K562 (cell line): ENCODE data around the gene IGSF10. TPM values are rescaled to one million over a fixed set of nuclear protein-coding genes. Genes with fewer than 3 reads are reported as not detected.

Experiments
- ATAC-seq: fragments of 200-7000 bp; cut with Tn5 transposase; 3 replicates; pipeline ENCODE4 v1.9.1; 2020; ENCODE audit warnings: moderate library complexity
- BruUV-seq: library from RNA; stranded (reverse); fragments of 400-500 nt; replicated peaks from 2 replicates; lab custom pipeline; 2021; lab: Mats Ljungman, UMichigan
- CTCF ChIA-PET: fragments of 300-600 bp; formaldehyde crosslinking; extraction: SDS; loops from one replicate; lab custom pipeline; 2021; ENCODE audit warnings: low intra/inter-chr PET ratio; lab: Yijun Ruan, JAX
- POLR2A ChIA-PET: fragments of 300-600, 350-650 bp; sonication (Branson Sonifier 250); formaldehyde crosslinking; extraction: SDS; loops from one replicate; lab custom pipeline; 2021; ENCODE audit warnings: antibody characterized with exemption, inconsistent platforms; lab: Yijun Ruan, JAX
- DNase-seq, 4 experiments: peaks; one replicate each; pipeline versions ENCODE4 v3.0.0 to v3.0.0-alpha.2; 2011 to 2018; ENCODE audit warnings: low spot score in 3 of 4, mixed read lengths in 3 of 4; ENCODE audit errors: extremely low read depth in 1 of 4
- FAIRE-seq: peaks from 2 replicates; lab custom pipeline; 2011; peaks lifted over from hg19 to GRCh38; lab: Jason Lieb, UNC
- H2AFZ ChIP-seq: 2 replicates; pipeline ENCODE4 v1.6.0; 2011; ENCODE audit warnings: low read depth, low read length, control low read depth, inconsistent platforms
- H3K27ac ChIP-seq: fragments of 200-600 bp; 3 replicates; pipeline ENCODE4 v1.8.0; 2011; ENCODE audit warnings: low read depth, mild to moderate bottlenecking, control low read depth, inconsistent platforms, low read length, moderate library complexity, mixed read lengths; ENCODE audit errors: extremely low read depth
- H3K27me3 ChIP-seq, 2 experiments: fragments of 300-600 bp in 1 of 2; 2 replicates in 1 of 2; 3 replicates in 1 of 2; pipeline versions ENCODE4 v1.6.0 to v1.8.0; 2011; ENCODE audit warnings: inconsistent platforms in 2 of 2, low read length in 2 of 2, mild to moderate bottlenecking in 1 of 2, mixed read lengths in 1 of 2, moderate library complexity in 1 of 2; ENCODE audit not compliant: control insufficient read depth in 2 of 2, insufficient read depth in 2 of 2
- H3K36me3 ChIP-seq: fragments of 300-600 bp; 3 replicates; pipeline ENCODE4 v1.8.0; 2011; ENCODE audit warnings: mild to moderate bottlenecking, low read length, inconsistent platforms; ENCODE audit not compliant: control insufficient read depth, insufficient read depth
- H3K4me1 ChIP-seq, 2 experiments: fragments of 200-600 bp in 1 of 2; replicated peaks in 1 of 2; 2 replicates in 1 of 2; 3 replicates in 1 of 2; pipeline versions ENCODE4 v1.5.1 to v1.8.0; 2011; ENCODE audit warnings: inconsistent platforms in 2 of 2, low read length in 2 of 2, mild to moderate bottlenecking in 1 of 2, mixed read lengths in 1 of 2, moderate library complexity in 1 of 2; ENCODE audit not compliant: control insufficient read depth in 2 of 2, insufficient read depth in 2 of 2
- H3K4me2 ChIP-seq: 2 replicates; pipeline ENCODE4 v1.6.1; 2011; ENCODE audit warnings: low read length, control low read depth, inconsistent platforms, mixed read lengths; ENCODE audit not compliant: insufficient read depth
- H3K4me3 ChIP-seq: fragments of 200-600 bp; sonication (generic), shearing (Covaris generic); 2 replicates; pipeline ENCODE4 v1.5.1; 2016; ENCODE audit warnings: control low read depth, inconsistent platforms
- H3K79me2 ChIP-seq: fragments of 200-600 bp; 3 replicates; pipeline ENCODE4 v1.8.0; 2011; ENCODE audit warnings: low read length, inconsistent platforms; ENCODE audit not compliant: control insufficient read depth, insufficient read depth
- H3K9ac ChIP-seq, 2 experiments: 2 replicates each; pipeline versions ENCODE4 v1.6.0 to v1.6.1; 2011; ENCODE audit warnings: low read depth in 2 of 2, low read length in 2 of 2, control low read depth in 1 of 2, inconsistent platforms in 1 of 2, mild to moderate bottlenecking in 1 of 2, mixed read lengths in 1 of 2; ENCODE audit not compliant: insufficient read depth in 1 of 2
- H3K9me1 ChIP-seq: one replicate; pipeline ENCODE4 v1.6.0; 2011; ENCODE audit warnings: inconsistent platforms, mild to moderate bottlenecking, low read length, moderate library complexity; ENCODE audit not compliant: control insufficient read depth, insufficient read depth
- H3K9me3 ChIP-seq: replicated peaks from 2 replicates; pipeline ENCODE4 v1.5.1; 2011; ENCODE audit warnings: low read depth, low read length, inconsistent platforms; ENCODE audit not compliant: control insufficient read depth, insufficient read depth
- H4K20me1 ChIP-seq: replicated peaks from 2 replicates; pipeline ENCODE4 v1.6.1; 2011; ENCODE audit warnings: low read length, inconsistent platforms, mixed read lengths; ENCODE audit not compliant: control insufficient read depth, insufficient read depth
- BRF2 ChIP-seq: IDR thresholded peaks from 3 replicates; pipeline ENCODE4 v1.6.1; 2011; ENCODE audit warnings: borderline replicate concordance, mild to moderate bottlenecking; ENCODE audit not compliant: insufficient read length, insufficient read depth
- CHD4 ChIP-seq: fragments of 200-600 bp; sonication (generic); IDR thresholded peaks from 3 replicates; pipeline ENCODE4 v1.6.1; 2012; ENCODE audit warnings: low read depth, mild to moderate bottlenecking, mixed read lengths, low read length, inconsistent platforms; ENCODE audit not compliant: insufficient read depth, insufficient replicate concordance, poor library complexity, severe bottlenecking
- KLF1 ChIP-seq: fragments of 450-650 bp; IDR thresholded peaks from 2 replicates; pipeline ENCODE4 v1.6.1; 2016; ENCODE audit warnings: missing genetic modification characterization, missing compliant biosample characterization
- RAD21 ChIP-seq, 2 experiments: fragments of 250-450 bp in 1 of 2; fragments of 450-650 bp in 1 of 2; sonication (Bioruptor Pico) in 1 of 2; formaldehyde crosslinking in 1 of 2; IDR thresholded peaks in 1 of 2; conservative IDR thresholded peaks in 1 of 2; 2 replicates each; pipeline versions ENCODE4 v1.4.0 to v1.8.0; 2020 to 2022; ENCODE audit warnings: mild to moderate bottlenecking in 2 of 2, moderate library complexity in 1 of 2
- ZNF140 ChIP-seq: fragments of 250-450 bp; sonication (Bioruptor Pico); IDR thresholded peaks from 2 replicates; pipeline ENCODE4 v1.8.0; 2021; ENCODE audit warnings: moderate library complexity, mild to moderate bottlenecking, inconsistent platforms
- WGBS: fragments of 100-300 bp; shearing (Covaris generic); methylation state at CpG from one replicate; pipeline ENCODE4 v1.1.6; 2016; ENCODE audit warnings: low coverage, mixed read lengths; ENCODE audit not compliant: insufficient coverage; ENCODE audit errors: missing lambda C conversion rate; 5-methylcytosine and 5-hydroxymethylcytosine counted together
- in situ Hi-C: fragments of 300-500 bp; cut with MboI; formaldehyde crosslinking; loops from 4 replicates; pipeline ENCODE4 v1.15.0; 2018; ENCODE audit warnings: inconsistent platforms, mixed read lengths
- intact Hi-C: fragments of 100-400 bp; cut with micrococcal nuclease; formaldehyde crosslinking; loops from 2 replicates; pipeline ENCODE4 v1.14.2; 2022
- polyA plus RNA-seq, 8 experiments: library from polyadenylated mRNA; depleted of rRNA in 4 of 8; stranded (reverse) in 5 of 8; unstranded in 3 of 8; fragments of >200 nt; fragmentation: Nextera tagmentation in 2 of 8; fragmentation: Illumina TruSeq in 1 of 8; extraction: Ambion mirVana in 2 of 8; extraction: Trizol in 1 of 8; gene quantifications; 2 replicates each; pipeline versions ENCODE4 v1.2.1 to v1.2.3, GENCODE V29; 2011 to 2014; ENCODE audit warnings: inconsistent platforms in 1 of 8, missing spikeins in 1 of 8
- total RNA-seq, 7 experiments: library from RNA; depleted of rRNA in 6 of 7; stranded (reverse); fragments of >200 nt in 6 of 7; fragmentation: Illumina TruSeq in 2 of 7; extraction: Trizol in 2 of 7; gene quantifications; 2 replicates each; pipeline versions ENCODE4 v1.2.1 to v1.2.3, GENCODE V29; 2011 to 2021; ENCODE audit warnings: low replicate concordance in 1 of 7
- TF ChIP-seq, protein P1 (sequence below): sonication (generic); formaldehyde crosslinking; IDR thresholded peaks from 2 replicates; pipeline ENCODE4 v1.8.0; 2023; ENCODE audit warnings: missing genetic modification reagents, mild to moderate bottlenecking, borderline replicate concordance
- TF ChIP-seq, protein P2 (sequence below): fragments of 250-450 bp; sonication (Bioruptor Pico); IDR thresholded peaks from 2 replicates; pipeline ENCODE4 v1.9.0; 2021; ENCODE audit warnings: mild to moderate bottlenecking, inconsistent platforms

Gene IGSF10
- total and polyA plus RNA-seq, 9 of the 15 experiments (the other 6 are each of a cell fraction or from before 2014, with no cell fraction given): 0.11 to 1.2 (median 0.40) TPM

DNA sequence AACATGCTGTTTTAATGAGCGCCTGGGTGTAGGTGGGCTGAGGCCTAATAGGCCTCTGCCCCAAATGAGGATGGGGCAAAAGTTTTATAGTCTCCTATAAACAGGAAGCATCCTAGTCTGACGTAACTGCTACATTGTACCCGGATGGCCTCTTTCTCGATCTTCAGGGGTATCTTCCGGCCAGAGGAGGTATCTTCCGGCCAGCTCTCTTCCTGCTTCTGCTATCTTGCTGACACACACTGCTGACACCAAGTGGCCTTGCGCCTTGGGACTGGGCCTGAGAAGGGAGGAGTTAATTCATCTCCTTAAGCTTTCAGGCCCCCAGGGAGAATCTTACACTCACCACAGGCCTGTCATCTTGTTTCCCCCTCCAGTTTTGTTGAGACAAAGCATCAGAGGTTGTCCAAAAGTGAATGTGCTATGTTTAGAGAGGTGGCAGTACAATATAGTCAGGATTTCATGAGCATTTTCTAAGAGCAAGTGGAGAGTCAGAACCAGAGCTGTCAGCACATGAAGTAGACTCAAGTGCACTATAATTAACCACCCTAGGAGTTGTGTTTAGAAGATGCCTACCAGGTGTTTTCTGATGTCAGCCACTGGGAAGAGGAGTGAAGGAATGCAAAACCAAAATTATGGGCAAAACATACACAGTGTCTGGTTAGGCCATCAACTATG is 15.6 kb upstream of the IGSF10 start (continued):
- TF ChIP-seq, protein P1, sequence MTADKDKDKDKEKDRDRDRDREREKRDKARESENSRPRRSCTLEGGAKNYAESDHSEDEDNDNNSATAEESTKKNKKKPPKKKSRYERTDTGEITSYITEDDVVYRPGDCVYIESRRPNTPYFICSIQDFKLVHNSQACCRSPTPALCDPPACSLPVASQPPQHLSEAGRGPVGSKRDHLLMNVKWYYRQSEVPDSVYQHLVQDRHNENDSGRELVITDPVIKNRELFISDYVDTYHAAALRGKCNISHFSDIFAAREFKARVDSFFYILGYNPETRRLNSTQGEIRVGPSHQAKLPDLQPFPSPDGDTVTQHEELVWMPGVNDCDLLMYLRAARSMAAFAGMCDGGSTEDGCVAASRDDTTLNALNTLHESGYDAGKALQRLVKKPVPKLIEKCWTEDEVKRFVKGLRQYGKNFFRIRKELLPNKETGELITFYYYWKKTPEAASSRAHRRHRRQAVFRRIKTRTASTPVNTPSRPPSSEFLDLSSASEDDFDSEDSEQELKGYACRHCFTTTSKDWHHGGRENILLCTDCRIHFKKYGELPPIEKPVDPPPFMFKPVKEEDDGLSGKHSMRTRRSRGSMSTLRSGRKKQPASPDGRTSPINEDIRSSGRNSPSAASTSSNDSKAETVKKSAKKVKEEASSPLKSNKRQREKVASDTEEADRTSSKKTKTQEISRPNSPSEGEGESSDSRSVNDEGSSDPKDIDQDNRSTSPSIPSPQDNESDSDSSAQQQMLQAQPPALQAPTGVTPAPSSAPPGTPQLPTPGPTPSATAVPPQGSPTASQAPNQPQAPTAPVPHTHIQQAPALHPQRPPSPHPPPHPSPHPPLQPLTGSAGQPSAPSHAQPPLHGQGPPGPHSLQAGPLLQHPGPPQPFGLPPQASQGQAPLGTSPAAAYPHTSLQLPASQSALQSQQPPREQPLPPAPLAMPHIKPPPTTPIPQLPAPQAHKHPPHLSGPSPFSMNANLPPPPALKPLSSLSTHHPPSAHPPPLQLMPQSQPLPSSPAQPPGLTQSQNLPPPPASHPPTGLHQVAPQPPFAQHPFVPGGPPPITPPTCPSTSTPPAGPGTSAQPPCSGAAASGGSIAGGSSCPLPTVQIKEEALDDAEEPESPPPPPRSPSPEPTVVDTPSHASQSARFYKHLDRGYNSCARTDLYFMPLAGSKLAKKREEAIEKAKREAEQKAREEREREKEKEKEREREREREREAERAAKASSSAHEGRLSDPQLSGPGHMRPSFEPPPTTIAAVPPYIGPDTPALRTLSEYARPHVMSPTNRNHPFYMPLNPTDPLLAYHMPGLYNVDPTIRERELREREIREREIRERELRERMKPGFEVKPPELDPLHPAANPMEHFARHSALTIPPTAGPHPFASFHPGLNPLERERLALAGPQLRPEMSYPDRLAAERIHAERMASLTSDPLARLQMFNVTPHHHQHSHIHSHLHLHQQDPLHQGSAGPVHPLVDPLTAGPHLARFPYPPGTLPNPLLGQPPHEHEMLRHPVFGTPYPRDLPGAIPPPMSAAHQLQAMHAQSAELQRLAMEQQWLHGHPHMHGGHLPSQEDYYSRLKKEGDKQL: no peak
- TF ChIP-seq, all 486 proteins: peak for 13

- H4K20me1 ChIP-seq: no peaks in the 10 kb centered on the region
- H3K27ac ChIP-seq: no peak overlapping the region
- H3K79me2 ChIP-seq: no peaks in the 10 kb centered on the region
- ChIA-PET POLR2A (no interaction called here), CTCF (interaction anchor here (0.5 to 1.8 kb wide), 3 partner anchors 177 to 332 kb away, joined by 3 to 6 read pairs (median 4); no protein-coding TSS in a partner anchor)
- no peaks in the 10 kb centered on the region for H3K36me3 ChIP-seq
- FAIRE-seq (peak; percentile 83), ATAC-seq (peak; percentile 95), DNase-seq (peak; percentile 58 to 81 (median 66))
- peak overlapping the region; percentile 51; the same call in 1 of the 2 replicates for H2AFZ ChIP-seq
- no peak overlapping the region for H3K4me2 ChIP-seq
- no peak overlapping the region for H3K4me3 ChIP-seq
- H3K9me3 ChIP-seq: no peaks in the 10 kb centered on the region; the same call in 1 of the 2 replicates
- H3K9me1 ChIP-seq: no peaks in the 10 kb centered on the region
- H3K27me3 ChIP-seq: no peaks in the 10 kb centered on the region; a peak in 1 of 5 replicates
- no TSS peak for BruUV-seq
- in situ Hi-C loops: no loop called here
- intact Hi-C loops: loop anchor here (2.0 kb wide), 1 partner anchor 192 kb away; no protein-coding TSS in a partner anchor
- WGBS: 16% methylated on average over 9 of the region's 9 CpGs
- no peaks in the 10 kb centered on the region for H3K4me1 ChIP-seq
- H3K9ac ChIP-seq: no peak overlapping the region
- TF ChIP-seq BRF2: no peak
- no peak for TF ChIP-seq KLF1 (tag)
- TF ChIP-seq, protein P2, sequence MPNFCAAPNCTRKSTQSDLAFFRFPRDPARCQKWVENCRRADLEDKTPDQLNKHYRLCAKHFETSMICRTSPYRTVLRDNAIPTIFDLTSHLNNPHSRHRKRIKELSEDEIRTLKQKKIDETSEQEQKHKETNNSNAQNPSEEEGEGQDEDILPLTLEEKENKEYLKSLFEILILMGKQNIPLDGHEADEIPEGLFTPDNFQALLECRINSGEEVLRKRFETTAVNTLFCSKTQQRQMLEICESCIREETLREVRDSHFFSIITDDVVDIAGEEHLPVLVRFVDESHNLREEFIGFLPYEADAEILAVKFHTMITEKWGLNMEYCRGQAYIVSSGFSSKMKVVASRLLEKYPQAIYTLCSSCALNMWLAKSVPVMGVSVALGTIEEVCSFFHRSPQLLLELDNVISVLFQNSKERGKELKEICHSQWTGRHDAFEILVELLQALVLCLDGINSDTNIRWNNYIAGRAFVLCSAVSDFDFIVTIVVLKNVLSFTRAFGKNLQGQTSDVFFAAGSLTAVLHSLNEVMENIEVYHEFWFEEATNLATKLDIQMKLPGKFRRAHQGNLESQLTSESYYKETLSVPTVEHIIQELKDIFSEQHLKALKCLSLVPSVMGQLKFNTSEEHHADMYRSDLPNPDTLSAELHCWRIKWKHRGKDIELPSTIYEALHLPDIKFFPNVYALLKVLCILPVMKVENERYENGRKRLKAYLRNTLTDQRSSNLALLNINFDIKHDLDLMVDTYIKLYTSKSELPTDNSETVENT: no peak
- no peak for TF ChIP-seq ZNF140 (CRISPR knock-in tag)
- TF ChIP-seq RAD21 (CRISPR knock-in tag; conservative IDR thresholded peaks at IDR 0.05 in 1 of 2, IDR thresholded peaks at IDR 0.05 in 1 of 2): peak; percentile 67 to 76
- TF ChIP-seq CHD4: no peak
Observed at GRCh38 chr3:151468284-151468917, 7.5 kb upstream of the IGSF10 start.
